GM10847 (cell line): ENCODE results near the gene CHRNE.

Experiments used
- POLR2A ChIP-seq: IDR thresholded peaks from 2 replicates; pipeline ENCODE4 v1.6.1; 2011; ENCODE audit not compliant: insufficient read length; ENCODE audit errors: extremely low read depth

The CHRNE gene

DNA sequence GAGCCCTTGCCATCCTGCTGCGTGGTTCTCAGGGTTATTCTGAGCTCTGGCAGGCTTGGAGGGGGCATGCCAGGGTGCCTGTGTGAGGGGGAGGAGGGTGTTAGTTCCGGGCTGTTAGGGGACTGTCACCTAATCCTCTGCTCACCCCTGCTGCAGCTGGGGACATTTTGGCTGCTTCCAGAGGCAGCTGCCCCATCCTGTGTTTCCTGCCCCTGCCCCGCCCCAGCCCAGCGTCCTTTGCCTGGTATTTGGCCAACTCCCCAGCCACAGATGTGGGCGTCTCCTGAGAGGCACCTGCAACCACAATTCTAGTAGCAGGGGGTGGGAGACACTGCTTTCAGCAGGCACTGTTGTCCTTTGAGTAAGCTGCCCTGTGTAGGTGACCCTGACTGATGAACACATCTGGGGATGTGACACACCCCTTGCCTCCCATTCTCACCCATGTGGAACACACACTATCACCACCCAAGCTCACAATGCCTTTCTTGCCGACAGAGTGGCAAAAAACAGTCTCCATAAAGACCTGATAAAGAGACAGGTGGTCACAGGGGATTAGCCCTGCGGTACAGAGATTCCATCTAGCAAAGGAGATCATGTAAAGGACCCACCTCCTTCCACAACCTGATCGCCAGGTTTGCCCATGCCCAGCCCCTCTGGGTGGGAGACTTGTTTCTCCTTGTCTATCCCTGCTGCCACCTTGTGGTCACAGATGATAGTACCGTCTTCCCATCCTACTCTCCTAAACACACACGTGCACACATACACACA lies at the start of gene CHRNE:
CHRNE (minus strand) TSS at position 48 of the 768 bp plus-strand sequence; CDS start at position 13, 35 bp downstream.
- no peak for TF ChIP-seq POLR2A

DNA sequence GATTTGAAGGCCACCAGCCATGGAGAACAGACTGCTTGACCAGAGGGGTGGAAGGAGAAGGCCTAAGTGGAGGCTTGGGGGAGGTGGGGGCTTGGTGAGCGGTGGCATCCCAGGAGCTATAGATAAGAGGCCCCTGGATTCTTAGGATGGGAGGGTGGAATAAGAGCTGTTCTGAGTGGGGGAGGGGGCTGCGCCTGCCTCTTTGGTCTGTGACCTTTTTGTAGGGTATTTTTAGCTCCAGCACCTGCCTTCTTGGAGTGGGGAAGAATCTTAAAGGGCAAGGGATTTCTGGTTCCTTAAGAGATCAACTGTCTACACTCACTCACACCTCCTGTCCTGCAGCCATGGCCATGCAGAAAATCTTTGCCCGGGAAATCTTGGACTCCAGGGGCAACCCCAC lies 48.6 kb upstream of the CHRNE start:
- no peak for TF ChIP-seq POLR2A

DNA sequence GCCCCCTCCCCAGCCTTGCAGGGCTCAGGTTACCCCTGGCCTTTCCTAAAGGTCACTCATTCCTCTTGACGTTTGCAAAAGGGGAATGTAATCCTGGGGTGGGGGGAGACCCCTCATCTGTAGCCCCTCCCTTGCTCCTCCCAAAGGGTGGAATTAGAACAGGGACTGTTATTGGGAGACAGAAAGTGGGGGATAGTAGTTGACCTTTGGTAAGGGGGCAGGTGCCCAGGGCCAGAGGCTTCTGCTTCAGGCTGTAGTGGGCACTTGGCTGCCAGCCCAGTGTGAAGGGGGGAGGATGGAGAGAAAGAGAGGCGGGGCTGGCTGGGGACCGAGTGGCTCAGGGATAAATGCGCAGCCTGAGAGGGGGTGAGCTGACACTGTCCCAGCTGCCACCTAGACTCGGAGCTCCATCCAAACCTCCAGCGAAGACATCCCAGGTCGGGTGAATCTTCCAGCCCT lies 47.9 kb upstream of the CHRNE start, which contains the start of gene ENO3:
ENO3 (plus strand) TSS at position 374 of the 459 bp plus-strand sequence. CDS start 711 bp downstream, outside the sequence.
- TF ChIP-seq POLR2A, result peak; percentile 16

- no peak for TF ChIP-seq POLR2A
Measured at GRCh38 chr17:4950075-4950745, 47.3 kb upstream of the CHRNE start.

GRCh38 chr17:4949321-4950074 lies 46.6 kb upstream of the CHRNE start:
- peak; percentile 35 for TF ChIP-seq POLR2A

GRCh38 chr17:4948931-4949320 lies 46.0 kb upstream of the CHRNE start:
- peak; percentile 41 for TF ChIP-seq POLR2A

DNA sequence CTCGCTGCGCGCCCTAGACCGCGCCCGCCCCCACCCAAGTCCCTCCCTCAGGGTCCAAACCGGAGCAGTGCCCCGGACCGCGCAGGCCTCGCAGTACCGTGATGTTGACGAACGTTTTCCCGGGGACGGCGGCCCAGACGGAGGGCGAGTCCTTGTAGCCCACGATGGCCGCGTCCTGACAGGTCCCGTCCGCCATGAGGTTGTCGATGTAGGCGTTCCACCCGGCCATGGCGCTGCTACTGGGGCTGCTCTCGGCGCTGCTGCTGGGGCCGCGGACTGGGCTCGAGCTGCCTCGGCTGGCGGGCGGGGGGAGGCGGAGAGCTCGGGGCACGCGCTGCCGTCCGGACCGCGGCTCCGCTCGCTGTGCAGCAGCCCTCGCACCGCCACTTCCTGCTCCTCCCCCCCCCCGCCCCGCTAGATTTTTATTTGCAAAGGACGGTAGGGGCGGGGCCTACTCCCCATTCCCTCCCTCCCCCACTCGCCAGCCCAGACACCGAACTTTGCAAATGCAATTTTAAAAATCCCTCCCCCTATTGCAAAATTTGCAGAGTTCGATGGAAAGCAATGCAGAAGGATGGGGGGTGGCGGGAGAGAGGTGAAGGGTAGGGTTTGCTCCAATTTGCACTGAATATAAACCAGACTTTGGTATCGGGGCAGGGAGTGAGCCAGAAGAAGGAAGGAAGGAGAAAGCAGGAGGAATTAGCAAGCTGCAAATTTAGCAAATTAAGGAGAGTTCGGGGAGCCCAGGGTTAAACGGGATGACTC lies 45.5 kb upstream of the CHRNE start, which contains the start of gene PFN1:
PFN1 (minus strand) TSS at position 365 of the 765 bp plus-strand sequence; CDS start at position 229, 136 bp downstream.
- TF ChIP-seq POLR2A, result peak; percentile 96

DNA sequence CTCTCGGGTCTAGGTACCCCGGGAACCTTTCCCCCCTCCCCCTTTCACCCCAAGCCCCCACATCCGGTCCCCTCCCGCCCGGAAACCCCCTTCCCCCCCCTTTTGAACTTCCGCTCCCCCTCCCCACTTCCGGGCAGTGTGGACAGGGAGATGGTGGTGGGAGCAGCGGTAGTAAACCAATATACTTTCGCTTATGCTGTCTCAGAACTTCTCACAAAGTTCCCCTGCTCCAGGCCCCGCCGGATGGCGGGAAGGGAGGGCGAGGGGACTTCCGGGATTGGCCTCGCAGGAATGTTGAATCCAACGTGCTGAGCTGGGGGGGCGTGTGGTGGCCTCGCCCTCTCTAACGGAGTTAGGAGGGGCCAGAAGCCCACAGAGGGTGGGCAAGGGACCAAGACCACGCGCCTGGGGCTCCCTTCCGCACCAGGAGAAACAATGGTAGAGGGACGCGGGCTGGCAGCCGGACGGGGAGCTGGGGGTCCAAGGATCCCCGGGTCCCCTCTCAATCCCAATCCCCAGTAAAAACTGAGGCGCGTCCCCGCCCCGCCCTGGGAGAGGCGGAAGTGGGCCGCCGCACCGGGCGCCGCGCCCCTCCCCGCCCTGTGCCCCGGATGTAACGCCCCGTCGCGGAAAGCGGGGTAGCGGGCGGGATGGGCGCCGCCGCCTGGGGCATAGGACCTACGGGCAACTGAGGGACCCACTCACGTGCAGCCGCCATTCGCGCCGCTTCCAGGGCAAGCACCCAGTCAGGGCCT lies 44.7 kb upstream of the CHRNE start:
- TF ChIP-seq POLR2A, result no peak

- TF ChIP-seq POLR2A, result no peak
Measured at GRCh38 chr17:4947010-4947410, 44.1 kb upstream of the CHRNE start.

- TF ChIP-seq POLR2A, result no peak
Measured at GRCh38 chr17:4946312-4946976, 43.5 kb upstream of the CHRNE start.

DNA sequence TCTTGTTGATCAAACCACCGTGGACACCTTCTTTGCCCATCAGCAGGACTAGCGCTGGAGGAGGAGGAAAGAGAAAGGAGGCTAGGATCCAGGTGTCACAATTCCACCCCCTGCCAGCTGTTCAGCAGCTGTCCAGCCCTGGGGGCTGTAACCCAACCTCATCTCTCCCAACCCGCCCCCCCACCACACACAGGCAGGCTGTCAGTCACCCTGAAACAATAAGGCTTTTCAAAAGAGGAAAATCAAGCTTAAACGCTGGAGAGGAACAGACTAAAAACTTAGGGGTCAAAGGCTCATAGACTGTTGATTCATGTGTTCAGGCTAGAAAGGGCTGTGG lies 43.0 kb upstream of the CHRNE start:
- TF ChIP-seq POLR2A, result no peak

GRCh38 chr17:4945176-4945943 lies 42.5 kb upstream of the CHRNE start:
- peak; percentile 61 for TF ChIP-seq POLR2A
